ENCODE measurements around the gene ANTXR1.

GRCh38 chr2:69241093-69241492 is 228.1 kb downstream of the ANTXR1 start:
- TF ChIP-seq CTCF (IDR thresholded peaks at IDR 0.05 in 8 of 11, conservative IDR thresholded peaks at IDR 0.05 in 3 of 11) (no peak), POLR2A (IDR thresholded peaks at IDR 0.05) (no peak)

Data from spleen (tissue), 7 donors.